ENCODE results near the gene HSD11B2. TPM values are rescaled to one million over a fixed set of nuclear protein-coding genes. Genes with fewer than 3 reads are reported as not detected.

The HSD11B2 gene
- total and polyA plus RNA-seq, 10 of the 15 experiments (the other 5 are each of a cell fraction or from before 2014, with no cell fraction given): 0.09 to 0.34 (median 0.21) TPM; not detected in 2

- WGBS (ENCODE audit: insufficient coverage, insufficient replicate concordance, low lambda C conversion rate, missing lambda C conversion rate): 53% methylated on average over 3 of the region's 3 CpGs
- no peak for FAIRE-seq
- Histone ChIP-seq H3K4me2 (ENCODE audit: control insufficient read depth, insufficient read depth) (no peak overlapping the region), H3K27me3 (replicated peaks in 1 of 2; ENCODE audit: control insufficient read depth in 2 of 2, insufficient read depth in 2 of 2, low read length in 1 of 2) (no peaks in the 10 kb centered on the region), H3K36me3 (ENCODE audit: control insufficient read depth in 2 of 2, insufficient read depth in 2 of 2, low read length in 1 of 2) (no peaks in the 10 kb centered on the region), H3K27ac (ENCODE audit: control insufficient read depth, insufficient read depth) (no peak overlapping the region), H2AFZ (ENCODE audit: control insufficient read depth, low read depth, low read length) (no peak overlapping the region), H3K4me1 (ENCODE audit: control insufficient read depth, insufficient read depth, low read length) (peaks cover 24% of the 10 kb centered on the region), H3K9me3 (replicated peaks; ENCODE audit: control insufficient read depth, insufficient read depth, low read length) (0 out of 3 replicates have a peak, but pooled peaks cover 1% of the 10 kb centered on the region), H3K79me2 (ENCODE audit: control insufficient read depth, insufficient read depth, low read length) (peaks cover 17% of the 10 kb centered on the region), H4K20me1 (ENCODE audit: control insufficient read depth, insufficient read depth) (no peaks in the 10 kb centered on the region), H3K9ac (ENCODE audit: control insufficient read depth, insufficient read depth, low read length) (no peak overlapping the region), H3K4me3 (no peak overlapping the region)
- ChIA-PET POLR2A (no interaction called here), RAD21 (ENCODE audit: unreplicated experiment) (interaction anchor here (12.3 kb wide), 1 partner anchor 28 kb away, joined by 172 read pairs; no protein-coding TSS in a partner anchor), CTCF (interaction anchor here (1.0 to 15.3 kb wide), 3 partner anchors 12 to 329 kb away, joined by 3 to 453 read pairs (median 7); no protein-coding TSS in a partner anchor), SMC1A (ENCODE audit: uncharacterized antibody, unreplicated experiment) (interaction anchor here (6.2 kb wide), 1 partner anchor 28 kb away, joined by 92 read pairs; no protein-coding TSS in a partner anchor)
- no TSS peak for BruUV-seq (replicated peaks)
- intact Hi-C loops (cut with micrococcal nuclease; ENCODE audit: unreplicated experiment): no loop called here
- DNase-seq (ENCODE audit: low read depth, low spot score): no peak
- ATAC-seq: no peak
- TF ChIP-seq ZBED1 (IDR thresholded peaks at IDR 0.05; ENCODE audit: borderline replicate concordance): no peak
- no peak for TF ChIP-seq GABPA (IDR thresholded peaks at IDR 0.05; ENCODE audit: low read depth)
- TF ChIP-seq TAF1 (IDR thresholded peaks at IDR 0.05; ENCODE audit: borderline replicate concordance, low read depth, low read length): no peak
- TF ChIP-seq PAX5 (IDR thresholded peaks at IDR 0.05; ENCODE audit: borderline replicate concordance, low read depth, low read length): no peak
- in situ Hi-C loops (cut with MboI): no loop called here
Observed at GRCh38 chr16:67486805-67487204, 55.9 kb downstream of the HSD11B2 start.

Small RNA genes lying within 50 kb of the gene (small RNA-seq; reads per million reads assigned to genes)
- gene RNU1-123P: not detected

Other genes starting within 250 kb of the HSD11B2 start
Only the 7 nearest of the 21 such genes appear.
- gene KCTD19, start 104.4 kb upstream of the HSD11B2 start, total RNA-seq (2014; rRNA removed): 5.2 and 5.5 TPM in 2 replicates
- gene KCTD19, start 104.4 kb upstream of the HSD11B2 start, total RNA-seq (2014; rRNA removed; fragmentation: Illumina TruSeq; extraction: Trizol): 4.0 and 4.1 TPM in 2 replicates
- 4.9 and 5.2 TPM in 2 replicates for gene KCTD19, start 104.4 kb upstream of the HSD11B2 start, total RNA-seq (2021)
- gene KCTD19, start 104.4 kb upstream of the HSD11B2 start, polyA plus RNA-seq (2011; rRNA removed): 1.2 and 2.0 TPM in 2 replicates
- 6.3 and 7.7 TPM in 2 replicates for gene KCTD19, start 104.4 kb upstream of the HSD11B2 start, polyA plus RNA-seq (2014; fragmentation: Illumina TruSeq; extraction: Trizol)
- gene KCTD19, start 104.4 kb upstream of the HSD11B2 start, polyA plus RNA-seq (2014; fragmentation: Nextera tagmentation; extraction: Ambion mirVana): 1 to 10 TPM; 1.6 to 2.5 TPM
- gene KCTD19, start 104.4 kb upstream of the HSD11B2 start, polyA plus RNA-seq (2014; rRNA removed): 8.0 and 8.9 TPM in 2 replicates
- gene KCTD19, start 104.4 kb upstream of the HSD11B2 start, polyA plus RNA-seq (2016; fragmentation: Nextera tagmentation; extraction: Ambion mirVana): 1 to 10 TPM; 3.0 to 3.8 TPM
- 0.45 and 0.71 TPM in 2 replicates for gene LRRC36, start 104.3 kb upstream of the HSD11B2 start, total RNA-seq (2014; rRNA removed)
- gene LRRC36, start 104.3 kb upstream of the HSD11B2 start, total RNA-seq (2014; rRNA removed; fragmentation: Illumina TruSeq; extraction: Trizol): 0.92 and 2.0 TPM in 2 replicates
- 0.66 and 1.9 TPM in 2 replicates for gene LRRC36, start 104.3 kb upstream of the HSD11B2 start, total RNA-seq (2021)
- gene LRRC36, start 104.3 kb upstream of the HSD11B2 start, polyA plus RNA-seq (2011; rRNA removed): 0.40 and 0.64 TPM in 2 replicates
- 0.75 and 1.3 TPM in 2 replicates for gene LRRC36, start 104.3 kb upstream of the HSD11B2 start, polyA plus RNA-seq (2014; fragmentation: Illumina TruSeq; extraction: Trizol)
- under 1 TPM; 0.69 to 0.79 TPM for gene LRRC36, start 104.3 kb upstream of the HSD11B2 start, polyA plus RNA-seq (2014; fragmentation: Nextera tagmentation; extraction: Ambion mirVana)
- 1.2 and 2.2 TPM in 2 replicates for gene LRRC36, start 104.3 kb upstream of the HSD11B2 start, polyA plus RNA-seq (2014; rRNA removed)
- under 1 TPM in 1 of 2 experiments, not detected in 1; 0.55 TPM for gene LRRC36, start 104.3 kb upstream of the HSD11B2 start, polyA plus RNA-seq (2016; fragmentation: Nextera tagmentation; extraction: Ambion mirVana)
- not detected in 2 replicates for gene TPPP3, start 37.6 kb upstream of the HSD11B2 start, total RNA-seq (2014; rRNA removed)
- gene TPPP3, start 37.6 kb upstream of the HSD11B2 start, total RNA-seq (2014; rRNA removed; fragmentation: Illumina TruSeq; extraction: Trizol): not detected in 2 replicates
- gene TPPP3, start 37.6 kb upstream of the HSD11B2 start, total RNA-seq (2021): not detected in 2 replicates
- gene TPPP3, start 37.6 kb upstream of the HSD11B2 start, polyA plus RNA-seq (2011; rRNA removed): not detected in 2 replicates
- not detected in 2 replicates for gene TPPP3, start 37.6 kb upstream of the HSD11B2 start, polyA plus RNA-seq (2014; fragmentation: Illumina TruSeq; extraction: Trizol)
- gene TPPP3, start 37.6 kb upstream of the HSD11B2 start, polyA plus RNA-seq (2014; fragmentation: Nextera tagmentation; extraction: Ambion mirVana): not detected
- not detected in 2 replicates for gene TPPP3, start 37.6 kb upstream of the HSD11B2 start, polyA plus RNA-seq (2014; rRNA removed)
- under 1 TPM in 1 of 2 experiments, not detected in 1; 0.14 TPM for gene TPPP3, start 37.6 kb upstream of the HSD11B2 start, polyA plus RNA-seq (2016; fragmentation: Nextera tagmentation; extraction: Ambion mirVana)
- gene ZDHHC1, start 14.6 kb upstream of the HSD11B2 start, total RNA-seq (2014; rRNA removed): 0.93 and 1.2 TPM in 2 replicates
- 0.31 TPM in 1 of 2 replicates, not detected in the other for gene ZDHHC1, start 14.6 kb upstream of the HSD11B2 start, total RNA-seq (2014; rRNA removed; fragmentation: Illumina TruSeq; extraction: Trizol)
- 0.53 and 0.77 TPM in 2 replicates for gene ZDHHC1, start 14.6 kb upstream of the HSD11B2 start, total RNA-seq (2021)
- 0.07 TPM in 1 of 2 replicates, not detected in the other for gene ZDHHC1, start 14.6 kb upstream of the HSD11B2 start, polyA plus RNA-seq (2011; rRNA removed)
- 0.24 and 0.78 TPM in 2 replicates for gene ZDHHC1, start 14.6 kb upstream of the HSD11B2 start, polyA plus RNA-seq (2014; fragmentation: Illumina TruSeq; extraction: Trizol)
- not detected for gene ZDHHC1, start 14.6 kb upstream of the HSD11B2 start, polyA plus RNA-seq (2014; fragmentation: Nextera tagmentation; extraction: Ambion mirVana)
- 0.83 and 1.1 TPM in 2 replicates for gene ZDHHC1, start 14.6 kb upstream of the HSD11B2 start, polyA plus RNA-seq (2014; rRNA removed)
- gene ZDHHC1, start 14.6 kb upstream of the HSD11B2 start, polyA plus RNA-seq (2016; fragmentation: Nextera tagmentation; extraction: Ambion mirVana): 1 to 10 TPM in 1 of 2 experiments, under 1 TPM in 1; 0.55 to 1.0 TPM
- 72.4 and 73.8 TPM in 2 replicates for gene ATP6V0D1, start 50.0 kb downstream of the HSD11B2 start, total RNA-seq (2014; rRNA removed)
- 41.8 and 50.2 TPM in 2 replicates for gene ATP6V0D1, start 50.0 kb downstream of the HSD11B2 start, total RNA-seq (2014; rRNA removed; fragmentation: Illumina TruSeq; extraction: Trizol)
- gene ATP6V0D1, start 50.0 kb downstream of the HSD11B2 start, total RNA-seq (2021): 67.7 and 71.6 TPM in 2 replicates
- 24.5 and 56.5 TPM in 2 replicates for gene ATP6V0D1, start 50.0 kb downstream of the HSD11B2 start, polyA plus RNA-seq (2011; rRNA removed)
- 35.1 and 72.2 TPM in 2 replicates for gene ATP6V0D1, start 50.0 kb downstream of the HSD11B2 start, polyA plus RNA-seq (2014; fragmentation: Illumina TruSeq; extraction: Trizol)
- gene ATP6V0D1, start 50.0 kb downstream of the HSD11B2 start, polyA plus RNA-seq (2014; fragmentation: Nextera tagmentation; extraction: Ambion mirVana): 10 to 100 TPM; 28.1 to 30.2 TPM
- 69.0 and 81.4 TPM in 2 replicates for gene ATP6V0D1, start 50.0 kb downstream of the HSD11B2 start, polyA plus RNA-seq (2014; rRNA removed)
- 100 to 1,000 TPM; 126 to 141 TPM for gene ATP6V0D1, start 50.0 kb downstream of the HSD11B2 start, polyA plus RNA-seq (2016; fragmentation: Nextera tagmentation; extraction: Ambion mirVana)
- gene AGRP, start 52.4 kb downstream of the HSD11B2 start, total RNA-seq (2014; rRNA removed): not detected in 2 replicates
- not detected in 2 replicates for gene AGRP, start 52.4 kb downstream of the HSD11B2 start, total RNA-seq (2014; rRNA removed; fragmentation: Illumina TruSeq; extraction: Trizol)
- not detected in 2 replicates for gene AGRP, start 52.4 kb downstream of the HSD11B2 start, total RNA-seq (2021)
- gene AGRP, start 52.4 kb downstream of the HSD11B2 start, polyA plus RNA-seq (2011; rRNA removed): not detected in 2 replicates
- gene AGRP, start 52.4 kb downstream of the HSD11B2 start, polyA plus RNA-seq (2014; fragmentation: Illumina TruSeq; extraction: Trizol): not detected in 2 replicates
- under 1 TPM; 0.16 to 0.34 TPM for gene AGRP, start 52.4 kb downstream of the HSD11B2 start, polyA plus RNA-seq (2014; fragmentation: Nextera tagmentation; extraction: Ambion mirVana)
- 0.27 TPM in 1 of 2 replicates, not detected in the other for gene AGRP, start 52.4 kb downstream of the HSD11B2 start, polyA plus RNA-seq (2014; rRNA removed)
- under 1 TPM; 0.72 to 0.75 TPM for gene AGRP, start 52.4 kb downstream of the HSD11B2 start, polyA plus RNA-seq (2016; fragmentation: Nextera tagmentation; extraction: Ambion mirVana)
- gene RIPOR1, start 97.7 kb downstream of the HSD11B2 start, total RNA-seq (2014; rRNA removed): 5.2 and 7.0 TPM in 2 replicates
- 2.6 and 2.8 TPM in 2 replicates for gene RIPOR1, start 97.7 kb downstream of the HSD11B2 start, total RNA-seq (2014; rRNA removed; fragmentation: Illumina TruSeq; extraction: Trizol)
- gene RIPOR1, start 97.7 kb downstream of the HSD11B2 start, total RNA-seq (2021): 28.5 and 37.0 TPM in 2 replicates
- gene RIPOR1, start 97.7 kb downstream of the HSD11B2 start, polyA plus RNA-seq (2011; rRNA removed): 1.2 and 2.0 TPM in 2 replicates
- gene RIPOR1, start 97.7 kb downstream of the HSD11B2 start, polyA plus RNA-seq (2014; fragmentation: Illumina TruSeq; extraction: Trizol): 7.0 and 7.9 TPM in 2 replicates
- under 1 TPM; 0.13 to 0.47 TPM for gene RIPOR1, start 97.7 kb downstream of the HSD11B2 start, polyA plus RNA-seq (2014; fragmentation: Nextera tagmentation; extraction: Ambion mirVana)
- 10.5 and 11.6 TPM in 2 replicates for gene RIPOR1, start 97.7 kb downstream of the HSD11B2 start, polyA plus RNA-seq (2014; rRNA removed)
- gene RIPOR1, start 97.7 kb downstream of the HSD11B2 start, polyA plus RNA-seq (2016; fragmentation: Nextera tagmentation; extraction: Ambion mirVana): 10 to 100 TPM; 12.9 to 15.9 TPM